Epithelial cell of proximal tubule (primary cell): ENCODE measurements around the gene ADAMTS15. TPM values are rescaled to one million over a fixed set of nuclear protein-coding genes. Genes with fewer than 3 reads are reported as not detected.

Experiments used
- DNase-seq: peaks from one replicate; pipeline ENCODE4 v3.0.0-alpha.2; 2011; ENCODE audit warnings: low read depth
- H3K4me3 ChIP-seq: 2 replicates; pipeline ENCODE4 v1.5.1; 2011; ENCODE audit warnings: low read depth, mild to moderate bottlenecking, low read length
- CTCF ChIP-seq: conservative IDR thresholded peaks from 2 replicates; pipeline ENCODE4 v1.5.1; 2012; ENCODE audit warnings: low read depth, mild to moderate bottlenecking, low read length
- total RNA-seq: library from RNA; depleted of rRNA; stranded (reverse); fragments of >200 nt; gene quantifications from 2 replicates; pipeline ENCODE4 v1.2.3, GENCODE V29; 2015

ADAMTS15 gene
- total RNA-seq, 1 donor from 2014 or later: 0.58 TPM

GRCh38 chr11:130475426-130476053, 27.1 kb downstream of the ADAMTS15 start:
- no peak for TF ChIP-seq CTCF
- no peak overlapping the region for H3K4me3 ChIP-seq
- no peak for DNase-seq

GRCh38 chr11:130476200-130476921, 27.9 kb downstream of the ADAMTS15 start:
- no peak for TF ChIP-seq CTCF
- DNase-seq: no peak

GRCh38 chr11:130476922-130477491, 28.6 kb downstream of the ADAMTS15 start:
- no peak for DNase-seq
- no peak overlapping the region for H3K4me3 ChIP-seq
- TF ChIP-seq CTCF: no peak

More at GRCh38 chr11:130476200-130476921, 27.9 kb downstream of the ADAMTS15 start:
- H3K4me3 ChIP-seq: no peak overlapping the region

GRCh38 chr11:130477586-130478203, 29.2 kb downstream of the ADAMTS15 start:
- no peak for DNase-seq
- TF ChIP-seq CTCF: no peak
- no peak overlapping the region for H3K4me3 ChIP-seq

- peak; percentile 51 for DNase-seq
- H3K4me3 ChIP-seq: no peak overlapping the region
- no peak for TF ChIP-seq CTCF
These were observed 29.8 kb downstream of the ADAMTS15 start for GRCh38 chr11:130478204-130478701.

GRCh38 chr11:130478881-130479280, 30.4 kb downstream of the ADAMTS15 start:
- no peak overlapping the region for H3K4me3 ChIP-seq
- TF ChIP-seq CTCF: no peak
- no peak for DNase-seq
